HEK293T (cell line): Measurements from ENCODE around the gene DNAJC5.
"Not testable (repeated sequence)": the region's sequence is repeated elsewhere in the genome, so short reads cannot be mapped to it uniquely, and the experiment has no call there.

Experiments used
- CTCF ChIA-PET: fragments of 350-600 bp; formaldehyde crosslinking; extraction: SDS; loops from one replicate; lab custom pipeline; 2021; ENCODE audit warnings: antibody characterized with exemption, inconsistent platforms; lab: Yijun Ruan, JAX
- POLR2A ChIA-PET: fragments of 350-600 bp; formaldehyde crosslinking; extraction: SDS; loops from one replicate; lab custom pipeline; 2020; ENCODE audit warnings: antibody characterized with exemption, inconsistent platforms; lab: Yijun Ruan, JAX
- DNase-seq: peaks from one replicate; pipeline ENCODE4 v3.0.0; 2012; ENCODE audit warnings: mixed read lengths; ENCODE audit errors: extremely low spot score
- ARNT ChIP-seq: fragments of 450-650 bp; IDR thresholded peaks from 2 replicates; pipeline ENCODE4 v1.6.1; 2017; ENCODE audit warnings: mild to moderate bottlenecking
- BHLHE40 ChIP-seq: fragments of 450-650 bp; IDR thresholded peaks from 2 replicates; pipeline ENCODE4 v1.6.1; 2016; ENCODE audit warnings: mild to moderate bottlenecking, moderate library complexity, borderline replicate concordance
- CTBP1 ChIP-seq: fragments of 450-650 bp; IDR thresholded peaks from 2 replicates; pipeline ENCODE4 v1.6.1; 2016; ENCODE audit warnings: borderline replicate concordance
- ELF4 ChIP-seq: fragments of 450-650 bp; IDR thresholded peaks from 2 replicates; pipeline ENCODE4 v1.6.1; 2017; ENCODE audit warnings: antibody characterized with exemption
- FOXA1 ChIP-seq: fragments of 450-650 bp; IDR thresholded peaks from 2 replicates; pipeline ENCODE4 v1.6.1; 2016; ENCODE audit warnings: mild to moderate bottlenecking
- FOXK2 ChIP-seq: fragments of 450-650 bp; IDR thresholded peaks from 2 replicates; pipeline ENCODE4 v1.6.1; 2016; ENCODE audit warnings: mild to moderate bottlenecking
- FOXM1 ChIP-seq: fragments of 450-650 bp; IDR thresholded peaks from 2 replicates; pipeline ENCODE4 v1.6.1; 2017; ENCODE audit warnings: mild to moderate bottlenecking, borderline replicate concordance
- HDGF ChIP-seq: fragments of 450-650 bp; IDR thresholded peaks from 2 replicates; pipeline ENCODE4 v1.6.1; 2017; ENCODE audit warnings: antibody characterized with exemption, borderline replicate concordance
- L3MBTL2 ChIP-seq: fragments of 450-650 bp; conservative IDR thresholded peaks from 2 replicates; pipeline ENCODE4 v1.6.1; 2016; ENCODE audit warnings: mild to moderate bottlenecking
- LEF1 ChIP-seq: fragments of 450-650 bp; IDR thresholded peaks from 2 replicates; pipeline ENCODE4 v1.6.1; 2017; ENCODE audit warnings: mild to moderate bottlenecking, borderline replicate concordance
- NFRKB ChIP-seq: fragments of 450-650 bp; IDR thresholded peaks from 2 replicates; pipeline ENCODE4 v1.6.1; 2016; ENCODE audit warnings: mild to moderate bottlenecking, moderate library complexity
- SP1 ChIP-seq: fragments of 450-650 bp; IDR thresholded peaks from 2 replicates; pipeline ENCODE4 v1.6.1; 2017
- SUZ12 ChIP-seq: fragments of 450-650 bp; IDR thresholded peaks from 2 replicates; pipeline ENCODE4 v1.6.1; 2016; ENCODE audit warnings: mild to moderate bottlenecking
- TARDBP ChIP-seq: fragments of 450-650 bp; IDR thresholded peaks from 2 replicates; pipeline ENCODE4 v1.6.1; 2016
- ZNF384 ChIP-seq: fragments of 450-650 bp; IDR thresholded peaks from 2 replicates; pipeline ENCODE4 v1.6.1; 2016
- TF ChIP-seq, protein P1 (sequence below): fragments of 450-650 bp; IDR thresholded peaks from 2 replicates; pipeline ENCODE4 v1.6.1; 2016

Gene DNAJC5

DNA sequence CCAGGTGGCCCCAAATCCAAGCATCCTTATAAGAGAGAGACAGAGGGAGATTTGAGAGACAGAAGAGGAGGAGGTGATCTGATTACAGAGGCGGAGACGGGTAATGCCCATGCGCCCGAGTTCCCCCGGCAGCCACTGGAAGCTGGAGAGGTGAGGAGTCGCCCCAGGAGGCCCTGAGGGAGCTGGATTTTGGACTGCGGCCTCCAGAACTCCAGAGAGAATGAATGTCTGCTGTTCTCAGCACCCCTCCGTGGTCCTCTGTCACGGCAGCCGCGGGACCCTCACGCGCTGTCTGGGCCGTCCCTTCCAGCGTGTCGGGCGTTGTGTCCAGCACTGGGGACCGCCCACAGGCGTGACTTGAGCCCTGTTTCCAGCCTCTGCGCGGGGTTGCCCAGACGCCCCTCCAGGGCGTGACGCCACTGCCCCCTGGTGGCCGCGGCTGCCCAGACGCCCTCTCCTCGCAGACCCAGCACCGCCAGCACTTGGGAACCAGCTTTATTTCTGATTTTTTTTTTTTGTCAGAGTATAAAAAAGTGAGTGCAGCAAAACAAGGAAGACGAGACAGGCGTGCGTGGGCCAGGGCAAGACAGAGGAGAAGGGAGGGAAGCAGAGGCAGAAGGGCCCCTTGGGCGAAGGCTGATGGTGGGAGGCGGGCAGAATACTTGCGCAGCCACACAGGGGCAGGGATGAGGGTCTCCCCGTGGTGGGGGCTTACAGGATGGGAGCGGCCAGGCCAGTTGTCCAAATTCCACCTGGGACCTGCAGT is 78.9 kb downstream of the DNAJC5 start:
- DNase-seq: peak; percentile 88
- TF ChIP-seq LEF1 (no peak), ELF4 (no peak), ARNT (peak; percentile 95), BHLHE40 (no peak), SUZ12 (no peak), ZNF384 (no peak), CTBP1 (no peak)
- POLR2A ChIA-PET: interaction anchor here (0.7 to 1.4 kb wide), 4 partner anchors 15 to 109 kb away, joined by 3 to 4 read pairs (median 3); partner anchors contain the start of genes TCEA2, TPD52L2 and UCKL1
- CTCF ChIA-PET: interaction anchor here (0.5 to 1.3 kb wide), 7 partner anchors 15 to 436 kb away, joined by 3 to 4 read pairs (median 3); no protein-coding TSS in a partner anchor

- ChIA-PET POLR2A (interaction anchor here (0.7 to 1.4 kb wide), 2 partner anchors 88 kb away, joined by 3 read pairs; partner anchors contain the start of gene TCEA2), CTCF (interaction anchor here (0.5 to 1.3 kb wide), 5 partner anchors 16 to 437 kb away, joined by 3 to 4 read pairs (median 3); no protein-coding TSS in a partner anchor)
- TF ChIP-seq L3MBTL2 (no peak), CTBP1 (no peak), FOXA1 (no peak), SP1 (no peak), LEF1 (no peak), NFRKB (no peak), FOXK2 (no peak), ARNT (no peak), FOXM1 (no peak), HDGF (no peak), ZNF384 (no peak), SUZ12 (no peak), TARDBP (no peak)
- TF ChIP-seq, protein P1, sequence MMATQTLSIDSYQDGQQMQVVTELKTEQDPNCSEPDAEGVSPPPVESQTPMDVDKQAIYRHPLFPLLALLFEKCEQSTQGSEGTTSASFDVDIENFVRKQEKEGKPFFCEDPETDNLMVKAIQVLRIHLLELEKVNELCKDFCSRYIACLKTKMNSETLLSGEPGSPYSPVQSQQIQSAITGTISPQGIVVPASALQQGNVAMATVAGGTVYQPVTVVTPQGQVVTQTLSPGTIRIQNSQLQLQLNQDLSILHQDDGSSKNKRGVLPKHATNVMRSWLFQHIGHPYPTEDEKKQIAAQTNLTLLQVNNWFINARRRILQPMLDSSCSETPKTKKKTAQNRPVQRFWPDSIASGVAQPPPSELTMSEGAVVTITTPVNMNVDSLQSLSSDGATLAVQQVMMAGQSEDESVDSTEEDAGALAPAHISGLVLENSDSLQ: no peak
- DNase-seq: no peak
Observed at GRCh38 chr20:63974402-63975200, 79.7 kb downstream of the DNAJC5 start.

DNA sequence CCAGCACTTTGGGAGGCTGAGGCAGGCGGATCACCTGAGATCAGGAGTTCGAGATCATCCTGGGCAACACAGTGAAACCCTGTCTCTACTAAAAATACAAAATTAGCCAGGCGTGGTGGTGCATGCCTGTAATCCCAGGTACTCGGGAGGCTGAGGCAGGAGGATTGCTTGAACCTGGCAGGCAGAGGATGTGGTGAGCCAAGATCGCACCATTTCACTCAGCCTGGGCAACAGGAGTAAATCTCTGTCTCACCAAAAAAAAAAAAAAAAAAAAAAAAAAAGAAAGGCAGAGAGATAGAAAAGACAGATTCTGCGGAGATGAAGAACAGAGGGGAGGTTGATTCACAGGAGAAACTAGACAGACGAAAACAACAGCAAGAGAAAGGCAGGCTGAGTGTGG is 81.6 kb downstream of the DNAJC5 start:
- POLR2A ChIA-PET, CTCF ChIA-PET, DNase-seq: not testable (repeated sequence)

DNA sequence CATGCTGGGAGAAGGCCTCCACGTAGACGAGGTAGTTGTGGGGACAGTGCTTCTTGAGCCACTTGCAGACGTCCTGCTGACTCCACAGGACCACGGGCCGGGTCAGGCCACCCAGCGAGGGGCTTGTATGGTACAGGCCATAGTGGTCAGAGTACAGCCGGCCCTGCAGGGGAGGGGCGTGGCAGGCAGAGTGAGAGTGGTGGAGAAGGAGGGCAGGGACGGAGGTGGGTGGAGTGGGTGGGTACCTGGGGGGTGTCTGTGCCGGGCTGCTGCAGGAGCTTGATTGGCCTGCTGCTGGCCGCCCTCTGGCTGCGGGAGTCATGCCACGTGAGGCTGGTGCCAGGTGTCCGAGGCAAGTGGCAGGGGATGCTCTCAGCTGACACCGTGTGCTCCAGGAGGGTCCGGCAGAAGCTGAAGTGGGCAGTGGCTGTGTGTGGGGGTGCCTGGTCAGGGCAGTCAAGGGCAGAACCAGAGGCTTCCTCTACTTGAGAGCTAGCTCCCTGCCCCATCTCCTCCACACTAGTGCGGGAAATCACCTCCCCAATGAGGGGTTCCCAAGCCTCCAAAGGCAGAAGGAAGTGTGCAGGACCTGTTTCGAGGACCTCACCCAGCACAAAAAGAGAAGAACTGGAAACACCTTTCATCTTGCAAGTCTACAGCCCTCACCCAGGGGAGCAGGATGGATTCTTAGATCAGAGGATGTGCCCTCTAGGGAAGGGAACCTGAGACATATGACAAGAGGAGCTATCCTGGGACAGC is 82.2 kb downstream of the DNAJC5 start:
- TF ChIP-seq HDGF (no peak), ZNF384 (no peak), SP1 (no peak), ELF4 (no peak), ARNT (no peak), FOXA1 (no peak), FOXK2 (no peak), CTBP1 (no peak), SUZ12 (no peak), TARDBP (no peak), NFRKB (no peak), FOXM1 (no peak), L3MBTL2 (no peak), BHLHE40 (no peak), LEF1 (no peak)
- TF ChIP-seq, protein P1: no peak
- no peak for DNase-seq
- POLR2A ChIA-PET: interaction anchor here (0.9 to 1.5 kb wide), 3 partner anchors 21 to 112 kb away, joined by 4 to 6 read pairs (median 5); partner anchors contain the start of genes TCEA2, TPD52L2 and UCKL1
- CTCF ChIA-PET: interaction anchor here (0.6 kb wide), 1 partner anchor 68 kb away, joined by 4 read pairs; no protein-coding TSS in a partner anchor

GRCh38 chr20:63977739-63978276 is 82.9 kb downstream of the DNAJC5 start:
- CTCF ChIA-PET: interaction anchor here (0.6 kb wide), 1 partner anchor 69 kb away, joined by 4 read pairs; no protein-coding TSS in a partner anchor
- no peak for TF ChIP-seq HDGF
- TF ChIP-seq LEF1: no peak
- TF ChIP-seq BHLHE40: no peak
- TF ChIP-seq FOXA1: no peak
- TF ChIP-seq CTBP1: no peak
- no peak for TF ChIP-seq NFRKB
- TF ChIP-seq SP1: no peak
- no peak for TF ChIP-seq FOXM1
- TF ChIP-seq L3MBTL2: no peak
- DNase-seq: no peak
- POLR2A ChIA-PET: interaction anchor here (0.9 to 1.5 kb wide), 3 partner anchors 22 to 113 kb away, joined by 4 to 6 read pairs (median 5); partner anchors contain the start of genes TCEA2, TPD52L2 and UCKL1
